T-cell (primary cell): Measurements from ENCODE around the gene RSF1. TPM values are rescaled to one million over a fixed set of nuclear protein-coding genes. Genes with fewer than 3 reads are reported as not detected.
"Not testable (repeated sequence)": the region's sequence is repeated elsewhere in the genome, so short reads cannot be mapped to it uniquely, and the experiment has no call there.

ENCODE experiments used
- ATAC-seq, 4 experiments: fragments of 200-7000 bp in 3 of 4; fragments of 150-1000 bp in 1 of 4; cut with Tn5 transposase; replicated peaks in 1 of 4; 1 replicate in 3 of 4; 2 replicates in 1 of 4; pipeline ENCODE4 v1.10.0; 2021; ENCODE audit warnings: moderate library complexity in 3 of 4, mild to moderate bottlenecking in 2 of 4, moderate number of reproducible peaks in 1 of 4
- CTCF ChIA-PET, 2 donors: fragments of 300-600 bp; sonication (Branson Sonifier 250); formaldehyde crosslinking; loops; one replicate each; lab custom pipeline; 2022; ENCODE audit warnings: antibody characterized with exemption in 2 of 2; lab: Charles Lee
- POLR2A ChIA-PET, 2 donors: fragments of 300-600 bp; sonication (Branson Sonifier 250); formaldehyde crosslinking; loops; one replicate each; lab custom pipeline; 2022; ENCODE audit warnings: antibody characterized with exemption in 2 of 2; lab: Charles Lee
- DNase-seq, 35 experiments: peaks; one replicate each; pipeline versions ENCODE4 v3.0.0 to v3.0.0-alpha.2; 2013 to 2023
- H3K27ac ChIP-seq: one replicate; pipeline ENCODE4 v1.5.1; 2013; ENCODE audit warnings: low read length
- H3K27me3 ChIP-seq, 2 experiments: replicated peaks in 1 of 2; 1 replicate in 1 of 2; 2 replicates in 1 of 2; pipeline versions ENCODE4 v1.6.1 to v1.7.0; 2013; ENCODE audit warnings: low read length in 1 of 2, mixed read lengths in 1 of 2; ENCODE audit not compliant: control insufficient read depth in 2 of 2, insufficient read depth in 2 of 2; ENCODE audit errors: extremely low read depth in 1 of 2
- H3K36me3 ChIP-seq, 2 donors: 1 replicate in 1 of 2; 2 replicates in 1 of 2; pipeline versions ENCODE4 v1.6.1 to v1.7.0; 2013; ENCODE audit warnings: low read length in 1 of 2; ENCODE audit not compliant: control insufficient read depth in 2 of 2, insufficient read depth in 1 of 2; ENCODE audit errors: extremely low read depth in 1 of 2
- H3K4me1 ChIP-seq, 2 experiments: 1 replicate in 1 of 2; 2 replicates in 1 of 2; pipeline versions ENCODE4 v1.6.1 to v1.7.0; 2013; ENCODE audit warnings: low read length in 2 of 2, mixed read lengths in 1 of 2; ENCODE audit not compliant: insufficient read depth in 2 of 2, control insufficient read depth in 1 of 2; ENCODE audit errors: extremely low read depth in 1 of 2
- H3K4me3 ChIP-seq, 2 donors: 1 replicate in 1 of 2; 2 replicates in 1 of 2; pipeline versions ENCODE4 v1.5.1 to v1.7.0; 2013; ENCODE audit warnings: mild to moderate bottlenecking in 2 of 2, low read length in 1 of 2, moderate library complexity in 1 of 2; ENCODE audit not compliant: control insufficient read depth in 1 of 2; ENCODE audit errors: extremely low read depth in 1 of 2
- H3K9me3 ChIP-seq: 2 replicates; pipeline ENCODE4 v1.7.0; 2013
- H3K27ac Mint-ChIP-seq, 2 donors: one replicate each; pipeline ENCODE4 v1.8.0; 2020 to 2021; ENCODE audit warnings: mild to moderate bottlenecking in 2 of 2, mixed read lengths in 2 of 2
- H3K27me3 Mint-ChIP-seq, 2 donors: one replicate each; pipeline ENCODE4 v1.8.0; 2021 to 2022; ENCODE audit warnings: mixed read lengths in 2 of 2
- H3K36me3 Mint-ChIP-seq: one replicate; pipeline ENCODE4 v1.8.0; 2021; ENCODE audit warnings: mixed read lengths
- H3K4me1 Mint-ChIP-seq, 3 donors: one replicate each; pipeline ENCODE4 v1.8.0; 2020 to 2022; ENCODE audit warnings: mixed read lengths in 3 of 3, mild to moderate bottlenecking in 1 of 3
- H3K4me3 Mint-ChIP-seq, 3 donors: one replicate each; pipeline ENCODE4 v1.8.0; 2020 to 2022; ENCODE audit warnings: mild to moderate bottlenecking in 3 of 3, mixed read lengths in 3 of 3, moderate library complexity in 3 of 3
- H3K9me3 Mint-ChIP-seq, 3 donors: one replicate each; pipeline ENCODE4 v1.8.0; 2020 to 2022; ENCODE audit warnings: mixed read lengths in 3 of 3
- WGBS: methylation state at CpG from one replicate; pipeline ENCODE4 v1.1.5; 2013; ENCODE audit warnings: missing lambda C conversion rate; ENCODE audit not compliant: insufficient coverage; 5-methylcytosine and 5-hydroxymethylcytosine counted together
- total RNA-seq, 35 experiments: library from RNA in 6 of 35; stranded (reverse) in 6 of 35; fragments of 120-200 nt in 1 of 35; gene quantifications; one replicate each; pipeline versions ENCODE4 v1.2.1 to v1.2.4 and lab custom pipeline; 2013 to 2026

The RSF1 gene
- 10 to 100 TPM; 81.5 to 96.8 (median 91.2) TPM for total RNA-seq
- 84.9 TPM for total RNA-seq (2013)
- 62.2 to 174 (median 107) reads per million in 29 experiments for total RNA-seq (lab: John Stamatoyannopoulos, UW)

- WGBS, result 0% methylated on average over 44 of the region's 64 CpGs
- POLR2A ChIA-PET, result no interaction called here
These were observed at the start of gene RSF1, which contains the start of gene AAMDC for GRCh38 chr11:77820565-77821348. Gene RSF1 (minus strand): TSS chr11:77820722. CDS start chr11:77820714, 8 bp downstream. Gene AAMDC (plus strand): TSS chr11:77821144. CDS start chr11:77842497, 21,353 bp downstream.

GRCh38 chr11:77868744-77869143 lies 48.2 kb upstream of the RSF1 start:
- CTCF ChIA-PET, result interaction anchor here in 1 of 2 donors (1.2 kb wide), 1 partner anchor 45 kb away, joined by 3 read pairs; no protein-coding TSS in a partner anchor
- Mint-ChIP-seq H3K36me3 (peaks cover 26% of the 10 kb centered on the region), H3K4me1 (no peaks in the 10 kb centered on the region), H3K4me3 (no peak overlapping the region), H3K27ac (no peak overlapping the region), H3K9me3 (no peaks in the 10 kb centered on the region), H3K27me3 (no peaks in the 10 kb centered on the region)
- Histone ChIP-seq H3K9me3 (no peaks in the 10 kb centered on the region), H3K4me3 (no peak overlapping the region), H3K4me1 (no peaks in the 10 kb centered on the region), H3K27ac (no peak overlapping the region), H3K27me3 (no peaks in the 10 kb centered on the region), H3K36me3 (peaks cover 0 to 17% of the 10 kb centered on the region in 2 donors)
- WGBS, result 100% methylated on average over 3 of the region's 4 CpGs
- POLR2A ChIA-PET, result no interaction called here
- ATAC-seq, result no peak
- no peak for DNase-seq

More at GRCh38 chr11:77820565-77821348, at the start of gene RSF1, which contains the start of gene AAMDC:
- no peaks in the 10 kb centered on the region for H3K27me3 ChIP-seq
- H3K9me3 ChIP-seq, result no peaks in the 10 kb centered on the region
- Mint-ChIP-seq H3K4me3 (peak within 1 kb of the TSS; percentile 89 to 99 (median 98)), H3K27me3 (no peaks in the 10 kb centered on the region), H3K4me1 (peaks cover 41 to 43% (median 41%) of the 10 kb centered on the region in 3 donors), H3K9me3 (no peaks in the 10 kb centered on the region), H3K36me3 (peaks cover 3% of the 10 kb centered on the region), H3K27ac (peak within 1 kb of the TSS; percentile 95 to 96)
- H3K27ac ChIP-seq, result peak within 1 kb of the TSS; percentile 76
- CTCF ChIA-PET, result no interaction called here
- ATAC-seq, result peak; percentile 86 to 87 (median 86)
- H3K4me3 ChIP-seq, result peak within 1 kb of the TSS; percentile 97 to 100
- H3K36me3 ChIP-seq, result no peaks in the 10 kb centered on the region
- DNase-seq, result peak; percentile 89 to 98 (median 96)
- H3K4me1 ChIP-seq, result peaks cover 15 to 17% of the 10 kb centered on the region in 2 experiments

- no peak for ATAC-seq
- Histone ChIP-seq H3K4me3 (no peak overlapping the region), H3K27ac (no peak overlapping the region), H3K9me3 (no peaks in the 10 kb centered on the region), H3K36me3 (peaks cover 0 to 6% of the 10 kb centered on the region in 2 donors), H3K27me3 (no peaks in the 10 kb centered on the region), H3K4me1 (no peaks in the 10 kb centered on the region)
- H3K4me3 Mint-ChIP-seq, result no peak overlapping the region
- H3K27ac Mint-ChIP-seq, result no peak overlapping the region
- peaks cover 22% of the 10 kb centered on the region for H3K36me3 Mint-ChIP-seq
- H3K9me3 Mint-ChIP-seq, result no peaks in the 10 kb centered on the region
- no peak for DNase-seq
- H3K27me3 Mint-ChIP-seq, result no peaks in the 10 kb centered on the region
- WGBS, result no CpG with 5 or more reads among the region's 1 CpG
- ChIA-PET CTCF (no interaction called here), POLR2A (no interaction called here)
- no peaks in the 10 kb centered on the region for H3K4me1 Mint-ChIP-seq
These were observed 45.8 kb upstream of the RSF1 start for GRCh38 chr11:77866336-77866735.

GRCh38 chr11:77865805-77866204 lies 45.3 kb upstream of the RSF1 start:
- Mint-ChIP-seq H3K36me3 (peaks cover 23% of the 10 kb centered on the region), H3K9me3 (no peaks in the 10 kb centered on the region), H3K4me1 (no peaks in the 10 kb centered on the region), H3K27ac (peak overlapping the region; percentile 2 to 41), H3K4me3 (no peak overlapping the region), H3K27me3 (no peaks in the 10 kb centered on the region)
- POLR2A ChIA-PET, result no interaction called here
- no peak for DNase-seq
- no peak overlapping the region for H3K27ac ChIP-seq
- H3K36me3 ChIP-seq, result peaks cover 0 to 2% of the 10 kb centered on the region in 2 donors
- WGBS, result no CpG with 5 or more reads among the region's 1 CpG
- no peak overlapping the region for H3K4me3 ChIP-seq
- CTCF ChIA-PET, result no interaction called here
- H3K27me3 ChIP-seq, result no peaks in the 10 kb centered on the region
- H3K4me1 ChIP-seq, result no peaks in the 10 kb centered on the region
- no peaks in the 10 kb centered on the region for H3K9me3 ChIP-seq
- ATAC-seq, result no peak

GRCh38 chr11:77861444-77861843 lies 40.9 kb upstream of the RSF1 start:
- H3K9me3 ChIP-seq, H3K27me3 ChIP-seq, H3K4me3 Mint-ChIP-seq, H3K4me1 ChIP-seq, H3K27me3 Mint-ChIP-seq, CTCF ChIA-PET, DNase-seq, ATAC-seq, H3K36me3 ChIP-seq, H3K4me1 Mint-ChIP-seq, H3K9me3 Mint-ChIP-seq, H3K27ac Mint-ChIP-seq, H3K4me3 ChIP-seq, POLR2A ChIA-PET, H3K27ac ChIP-seq: not testable (repeated sequence)
- H3K36me3 Mint-ChIP-seq, result peaks cover 21% of the 10 kb centered on the region
- 92% methylated on average over 10 of the region's 10 CpGs for WGBS

GRCh38 chr11:77857906-77858457 lies 37.5 kb upstream of the RSF1 start:
- H3K36me3 ChIP-seq, H3K27ac Mint-ChIP-seq, ATAC-seq, H3K27ac ChIP-seq, H3K4me1 Mint-ChIP-seq, H3K27me3 Mint-ChIP-seq, DNase-seq, H3K4me1 ChIP-seq, H3K9me3 ChIP-seq, H3K4me3 Mint-ChIP-seq, H3K27me3 ChIP-seq, POLR2A ChIA-PET, H3K4me3 ChIP-seq: not testable (repeated sequence)
- Mint-ChIP-seq H3K9me3 (peaks cover 0 to 11% (median 5%) of the 10 kb centered on the region in 3 donors), H3K36me3 (peaks cover 44% of the 10 kb centered on the region)
- CTCF ChIA-PET, result interaction anchor here in 1 of 2 donors (0.6 kb wide), 1 partner anchor 227 kb away, joined by 3 read pairs; no protein-coding TSS in a partner anchor
- 98% methylated on average over 5 of the region's 10 CpGs for WGBS
